Thymus (tissue), 11 donors: ENCODE data around the gene SCAF4. TPM values are rescaled to one million over a fixed set of nuclear protein-coding genes. Genes with fewer than 3 reads are reported as not detected.
"Not testable (repeated sequence)": the region's sequence is repeated elsewhere in the genome, so short reads cannot be mapped to it uniquely, and the experiment has no call there.

Experiments
- DNase-seq, 9 donors: peaks; one replicate each; pipeline ENCODE4 v3.0.0-alpha.2; 2013; ENCODE audit warnings: low spot score in 9 of 9, low read depth in 6 of 9, missing footprints in 1 of 9
- H3K27ac ChIP-seq, 2 donors: one replicate each; pipeline ENCODE4 v1.5.1; 2013; ENCODE audit warnings: control low read depth in 1 of 2, low read depth in 1 of 2, low read length in 1 of 2, mild to moderate bottlenecking in 1 of 2, moderate library complexity in 1 of 2
- H3K27me3 ChIP-seq, 2 donors: one replicate each; pipeline ENCODE4 v1.5.1; 2013; ENCODE audit warnings: low read length in 1 of 2; ENCODE audit not compliant: control insufficient read depth in 2 of 2, insufficient read depth in 1 of 2
- H3K36me3 ChIP-seq, 2 donors: one replicate each; pipeline ENCODE4 v1.5.1; 2013; ENCODE audit warnings: low read length in 1 of 2, mild to moderate bottlenecking in 1 of 2, moderate library complexity in 1 of 2; ENCODE audit not compliant: control insufficient read depth in 2 of 2, insufficient read depth in 2 of 2
- H3K4me1 ChIP-seq, 2 donors: one replicate each; pipeline ENCODE4 v1.5.1; 2013; ENCODE audit warnings: low read length in 2 of 2; ENCODE audit not compliant: control insufficient read depth in 2 of 2, insufficient read depth in 2 of 2
- H3K4me3 ChIP-seq, 2 donors: one replicate each; pipeline ENCODE4 v1.5.1; 2013; ENCODE audit warnings: low read length in 2 of 2, control low read depth in 1 of 2, mild to moderate bottlenecking in 1 of 2
- H3K9me3 ChIP-seq, 2 donors: one replicate each; pipeline ENCODE4 v1.5.1; 2013; ENCODE audit warnings: low read length in 1 of 2, mild to moderate bottlenecking in 1 of 2; ENCODE audit not compliant: control insufficient read depth in 2 of 2, insufficient read depth in 1 of 2
- WGBS: extraction: QIAGEN DNeasy Blood & Tissue Kit; methylation state at CpG from one replicate; pipeline ENCODE4 v1.1.7; 2013; 5-methylcytosine and 5-hydroxymethylcytosine counted together
- polyA plus RNA-seq: library from polyadenylated mRNA; stranded (reverse); fragments of 200-250 nt; gene quantifications from one replicate; pipeline ENCODE4 v1.2.3, GENCODE V29; 2013
- total RNA-seq: library from RNA; stranded (reverse); fragments of 120-200 nt; gene quantifications from one replicate; pipeline ENCODE4 v1.2.4, GENCODE V29; 2013
- donor health status: healthy.

The SCAF4 gene
- total and polyA plus RNA-seq, 2 donors = 5.2 to 17.3 TPM

DNA sequence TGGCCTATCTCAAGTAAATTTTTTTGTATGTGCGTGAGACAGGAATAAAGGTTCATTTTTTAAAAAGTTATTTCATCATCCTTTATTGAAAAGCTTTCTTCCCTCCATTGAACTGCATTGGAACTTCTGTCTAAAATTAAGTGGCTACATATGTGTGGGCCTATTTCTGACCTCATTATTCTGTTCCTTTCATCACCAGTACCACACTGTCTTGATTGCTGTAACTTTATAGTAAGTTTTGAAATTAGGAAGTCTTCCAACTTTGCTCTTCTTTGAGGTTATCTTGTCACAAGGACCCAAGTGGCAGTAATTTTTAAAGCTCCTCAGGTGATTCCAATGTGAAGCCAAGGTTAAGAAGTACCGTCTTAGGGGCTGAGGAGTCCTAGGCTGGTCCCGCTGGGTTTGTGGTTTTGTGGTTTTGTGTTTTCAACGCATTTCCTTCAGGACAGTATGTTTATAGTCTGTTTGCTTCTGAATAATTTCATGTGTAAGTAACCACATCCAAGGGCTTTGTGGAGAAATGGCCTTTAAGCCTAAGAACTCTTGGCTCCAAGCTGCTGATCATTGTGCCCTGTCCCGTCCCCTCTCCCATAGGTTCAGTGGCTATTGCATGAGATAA is 12.4 kb upstream of the SCAF4 start:
- DNase-seq = no peak
- Histone ChIP-seq H3K27me3 (no peaks in the 10 kb centered on the region), H3K27ac (no peak overlapping the region), H3K4me3 (no peak overlapping the region), H3K9me3 (no peaks in the 10 kb centered on the region), H3K4me1 (no peaks in the 10 kb centered on the region), H3K36me3 (no peaks in the 10 kb centered on the region)
- 43% methylated on average over 5 of the region's 5 CpGs for WGBS

DNA sequence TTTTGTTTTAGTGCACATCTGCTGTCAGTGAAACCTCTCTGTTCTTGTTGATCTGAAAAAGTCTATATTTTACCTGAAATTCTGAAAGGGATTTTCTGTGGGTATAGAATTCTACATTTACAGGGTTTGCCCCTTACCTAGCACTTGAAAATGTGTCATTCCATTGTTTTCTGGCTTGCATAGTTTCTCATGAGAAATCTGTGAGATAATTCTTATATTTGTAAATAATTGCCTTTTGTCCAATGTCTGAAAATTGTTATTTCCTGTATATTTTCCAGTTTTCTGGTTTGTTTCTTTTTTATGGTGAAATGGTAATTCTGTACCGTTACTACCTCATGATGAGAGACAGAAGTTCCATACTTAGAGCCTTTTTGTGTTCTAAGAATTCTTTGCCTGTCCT is 11.8 kb upstream of the SCAF4 start:
- DNase-seq = no peak
- 96% methylated on average over 1 of the region's 1 CpG for WGBS
- H3K4me3 ChIP-seq = no peak overlapping the region
- H3K4me1 ChIP-seq = no peaks in the 10 kb centered on the region
- H3K9me3 ChIP-seq = no peaks in the 10 kb centered on the region
- H3K36me3 ChIP-seq = no peaks in the 10 kb centered on the region
- no peak overlapping the region for H3K27ac ChIP-seq
- no peaks in the 10 kb centered on the region for H3K27me3 ChIP-seq

DNA sequence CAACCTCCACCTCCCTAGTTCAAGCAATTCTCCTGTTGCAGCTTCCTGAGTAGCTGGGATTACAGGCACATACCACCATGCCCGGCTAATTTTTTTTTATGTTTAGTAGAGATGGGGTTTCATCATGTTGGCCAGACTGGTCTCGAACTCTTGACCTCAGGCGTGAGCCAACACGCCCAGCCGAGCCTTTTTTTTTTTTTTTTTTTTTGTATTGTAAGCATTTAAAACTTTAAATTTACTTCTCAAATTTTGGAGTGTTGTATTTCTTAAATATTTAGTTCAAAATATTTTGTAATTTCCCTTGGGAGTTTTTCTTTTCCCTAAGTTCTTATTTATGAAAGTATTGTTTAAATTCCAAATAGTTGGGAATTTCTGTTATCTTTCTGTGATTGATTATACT is 9.2 kb upstream of the SCAF4 start:
- DNase-seq = no peak
- H3K9me3 ChIP-seq = no peaks in the 10 kb centered on the region
- no peaks in the 10 kb centered on the region for H3K27me3 ChIP-seq
- no peak overlapping the region for H3K4me3 ChIP-seq
- H3K27ac ChIP-seq = no peak overlapping the region
- no peaks in the 10 kb centered on the region for H3K4me1 ChIP-seq
- 95% methylated on average over 5 of the region's 5 CpGs for WGBS
- no peaks in the 10 kb centered on the region for H3K36me3 ChIP-seq

- not testable (repeated sequence) for H3K27me3 ChIP-seq, H3K4me3 ChIP-seq, H3K36me3 ChIP-seq, H3K27ac ChIP-seq, DNase-seq, H3K9me3 ChIP-seq
- H3K4me1 ChIP-seq = peaks cover 8 to 11% of the 10 kb centered on the region in 2 donors
- WGBS = 96% methylated on average over 8 of the region's 8 CpGs
Measured at GRCh38 chr21:31737586-31738397, 5.9 kb upstream of the SCAF4 start.

DNA sequence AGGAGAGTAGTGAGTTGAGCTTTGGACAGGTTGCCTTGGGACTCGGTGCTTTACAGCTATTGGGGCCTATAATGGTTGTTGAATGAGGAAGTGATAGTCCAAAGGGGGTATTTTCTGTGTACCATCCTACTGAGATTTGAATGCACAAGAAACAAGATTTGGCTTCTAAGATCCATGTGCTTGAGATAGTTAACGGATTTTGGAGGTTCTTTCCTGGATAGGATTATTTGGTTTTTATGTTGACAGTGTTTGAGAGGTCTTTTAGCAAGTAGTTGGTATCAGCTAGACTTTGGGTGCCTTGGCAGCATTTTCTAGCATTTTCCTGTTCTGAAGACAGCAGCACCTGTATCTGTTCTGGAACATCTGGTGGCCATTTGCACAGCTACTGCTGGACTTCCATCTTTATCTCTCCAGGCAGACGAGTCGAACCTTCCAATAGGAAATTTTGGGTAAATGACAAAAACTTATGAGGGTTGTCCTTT is 3.6 kb upstream of the SCAF4 start:
- H3K27ac ChIP-seq = no peak overlapping the region
- no peak for DNase-seq
- no peak overlapping the region for H3K4me3 ChIP-seq
- no peaks in the 10 kb centered on the region for H3K9me3 ChIP-seq
- WGBS = 96% methylated on average over 4 of the region's 4 CpGs
- H3K4me1 ChIP-seq = peaks cover 10 to 16% of the 10 kb centered on the region in 2 donors
- H3K27me3 ChIP-seq = no peaks in the 10 kb centered on the region
- H3K36me3 ChIP-seq = no peaks in the 10 kb centered on the region

- H3K27me3 ChIP-seq = no peaks in the 10 kb centered on the region
- no peak for DNase-seq
- H3K9me3 ChIP-seq = no peaks in the 10 kb centered on the region
- WGBS = 89% methylated on average over 6 of the region's 6 CpGs
- peaks cover 20% of the 10 kb centered on the region in 2 donors for H3K4me1 ChIP-seq
- H3K4me3 ChIP-seq = no peak overlapping the region
- H3K27ac ChIP-seq = no peak overlapping the region
- peaks cover 0 to 3% of the 10 kb centered on the region in 2 donors for H3K36me3 ChIP-seq
Measured at GRCh38 chr21:31733551-31734149, 1.7 kb upstream of the SCAF4 start.

DNA sequence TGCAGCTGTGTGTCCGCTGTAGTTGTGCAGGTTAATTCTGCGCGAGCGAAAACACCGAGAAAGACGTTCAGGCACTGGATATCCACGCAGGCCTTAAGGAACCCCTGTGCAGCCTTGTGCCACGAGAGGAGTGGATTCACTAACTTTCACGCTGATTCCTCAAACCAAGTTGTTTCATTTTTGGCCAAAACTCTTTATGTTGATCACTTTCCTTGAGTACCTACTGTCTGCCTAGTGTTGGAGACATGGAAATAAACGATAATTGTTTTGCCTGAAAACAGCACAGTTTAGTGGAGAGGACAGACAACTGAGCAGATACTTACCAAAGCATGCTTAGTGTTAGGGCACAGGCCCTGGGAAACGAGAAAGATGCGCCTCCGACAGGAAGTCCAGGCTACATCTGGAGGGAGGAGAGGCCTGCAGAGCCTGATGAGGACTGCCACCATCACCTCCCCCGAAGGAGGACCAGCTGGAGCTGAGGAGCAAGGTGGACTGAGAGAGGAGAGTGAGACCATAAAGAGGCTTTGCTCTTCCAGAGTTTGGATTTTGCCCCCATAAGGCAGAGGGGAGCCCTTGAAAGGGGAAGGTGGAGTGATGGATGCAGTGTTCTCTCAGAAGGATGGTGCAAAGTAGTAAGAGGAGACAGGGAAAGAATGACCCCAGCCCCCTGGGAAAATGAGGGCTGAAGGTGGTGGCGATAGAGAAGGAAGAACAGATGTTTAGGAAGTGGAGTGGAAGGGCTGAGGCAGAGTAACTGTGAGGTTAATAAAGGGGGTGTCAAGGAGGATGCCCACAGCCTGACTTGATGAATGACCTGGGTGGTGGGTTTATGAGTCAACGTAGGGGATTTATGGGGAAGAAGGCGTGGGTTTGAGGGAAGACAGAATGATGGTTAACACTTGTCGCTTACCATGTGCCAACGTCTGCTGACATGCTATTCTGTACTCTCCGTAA is 956 bp upstream of the SCAF4 start:
- 25% methylated on average over 20 of the region's 20 CpGs for WGBS
- peak overlapping the region; percentile 86 to 91 for H3K27ac ChIP-seq
- peak in 8 of 9 donors; percentile 15 to 80 (median 38) for DNase-seq
- H3K4me3 ChIP-seq = peak overlapping the region; percentile 56 to 100
- peaks cover 0 to 3% of the 10 kb centered on the region in 2 donors for H3K36me3 ChIP-seq
- no peaks in the 10 kb centered on the region for H3K9me3 ChIP-seq
- H3K27me3 ChIP-seq = no peaks in the 10 kb centered on the region
- peaks cover 20 to 24% of the 10 kb centered on the region in 2 donors for H3K4me1 ChIP-seq

GRCh38 chr21:31731056-31731856 is 662 bp downstream of the SCAF4 start:
- H3K4me1 ChIP-seq = peaks cover 20 to 24% of the 10 kb centered on the region in 2 donors
- under 1% methylated on average over 86 of the region's 86 CpGs for WGBS

More at GRCh38 chr21:31731056-31731856, 662 bp downstream of the SCAF4 start:
- H3K27ac ChIP-seq = peak overlapping the region; percentile 85 to 96
- no peaks in the 10 kb centered on the region for H3K9me3 ChIP-seq
- DNase-seq = peak in 6 of 9 donors; percentile 19 to 61 (median 37)
- peak overlapping the region; percentile 81 to 100 for H3K4me3 ChIP-seq
- no peaks in the 10 kb centered on the region for H3K27me3 ChIP-seq
- H3K36me3 ChIP-seq = peaks cover 3 to 10% of the 10 kb centered on the region in 2 donors
